ENCODE results near the gene OR12D1.

DNA sequence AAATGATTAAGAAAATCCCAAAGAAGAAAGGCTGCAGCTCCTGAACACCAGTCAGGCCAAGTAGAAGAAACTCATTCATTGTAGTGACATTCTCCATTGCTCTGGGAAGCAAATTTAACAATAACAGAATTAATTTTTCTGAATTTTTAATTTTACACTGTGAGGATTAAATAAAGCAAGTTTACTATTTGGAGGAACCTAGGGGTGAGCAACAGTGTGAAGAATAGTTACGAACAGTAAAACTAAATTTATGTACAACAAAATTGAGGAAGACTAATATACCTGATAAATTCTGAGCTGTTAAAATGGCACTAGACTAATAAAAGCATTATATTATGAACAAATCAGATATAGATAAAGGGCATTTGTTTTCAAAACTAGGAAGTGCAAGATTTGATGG lies 39.5 kb upstream of the OR12D1 start, which contains the start of gene OR12D3:
- TF ChIP-seq, protein P1, sequence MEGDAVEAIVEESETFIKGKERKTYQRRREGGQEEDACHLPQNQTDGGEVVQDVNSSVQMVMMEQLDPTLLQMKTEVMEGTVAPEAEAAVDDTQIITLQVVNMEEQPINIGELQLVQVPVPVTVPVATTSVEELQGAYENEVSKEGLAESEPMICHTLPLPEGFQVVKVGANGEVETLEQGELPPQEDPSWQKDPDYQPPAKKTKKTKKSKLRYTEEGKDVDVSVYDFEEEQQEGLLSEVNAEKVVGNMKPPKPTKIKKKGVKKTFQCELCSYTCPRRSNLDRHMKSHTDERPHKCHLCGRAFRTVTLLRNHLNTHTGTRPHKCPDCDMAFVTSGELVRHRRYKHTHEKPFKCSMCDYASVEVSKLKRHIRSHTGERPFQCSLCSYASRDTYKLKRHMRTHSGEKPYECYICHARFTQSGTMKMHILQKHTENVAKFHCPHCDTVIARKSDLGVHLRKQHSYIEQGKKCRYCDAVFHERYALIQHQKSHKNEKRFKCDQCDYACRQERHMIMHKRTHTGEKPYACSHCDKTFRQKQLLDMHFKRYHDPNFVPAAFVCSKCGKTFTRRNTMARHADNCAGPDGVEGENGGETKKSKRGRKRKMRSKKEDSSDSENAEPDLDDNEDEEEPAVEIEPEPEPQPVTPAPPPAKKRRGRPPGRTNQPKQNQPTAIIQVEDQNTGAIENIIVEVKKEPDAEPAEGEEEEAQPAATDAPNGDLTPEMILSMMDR (IDR thresholded peaks at IDR 0.05), result no peak
- TF ChIP-seq POLR2A (IDR thresholded peaks at IDR 0.05) (no peak), EP300 (IDR thresholded peaks at IDR 0.05) (no peak)
